Omental fat pad (tissue), 4 donors: ENCODE results near the gene MARCHF3. TPM values are rescaled to one million over a fixed set of nuclear protein-coding genes. Genes with fewer than 3 reads are reported as not detected.
A peak's percentile ranks its signal among the peaks of the same experiment; 100 is the strongest.

Source experiments
- ATAC-seq: fragments of 150-250 bp; one replicate; pipeline ENCODE4 v1.9.1; 2016; ENCODE audit warnings: mild to moderate bottlenecking, moderate library complexity; ENCODE audit not compliant: low FRiP score
- DNase-seq: peaks from one replicate; pipeline ENCODE4 v3.0.0-alpha.2; 2019; ENCODE audit warnings: low spot score
- total RNA-seq, 4 donors: library from RNA; depleted of rRNA; stranded (reverse); fragments of >200 nt; gene quantifications; one replicate each; pipeline ENCODE4 v1.1.0, GENCODE V29; 2016
- TF ChIP-seq, protein P1 (sequence below), 3 donors: fragments of 450-650 bp; IDR thresholded peaks; one replicate each; pipeline ENCODE4 v1.5.1; 2016 to 2017; ENCODE audit warnings: antibody characterized with exemption in 3 of 3, mild to moderate bottlenecking in 3 of 3, moderate library complexity in 2 of 3

The MARCHF3 gene
- total RNA-seq, 4 donors from 2014 or later: 7.4 to 72.7 (median 16.2) TPM

DNA sequence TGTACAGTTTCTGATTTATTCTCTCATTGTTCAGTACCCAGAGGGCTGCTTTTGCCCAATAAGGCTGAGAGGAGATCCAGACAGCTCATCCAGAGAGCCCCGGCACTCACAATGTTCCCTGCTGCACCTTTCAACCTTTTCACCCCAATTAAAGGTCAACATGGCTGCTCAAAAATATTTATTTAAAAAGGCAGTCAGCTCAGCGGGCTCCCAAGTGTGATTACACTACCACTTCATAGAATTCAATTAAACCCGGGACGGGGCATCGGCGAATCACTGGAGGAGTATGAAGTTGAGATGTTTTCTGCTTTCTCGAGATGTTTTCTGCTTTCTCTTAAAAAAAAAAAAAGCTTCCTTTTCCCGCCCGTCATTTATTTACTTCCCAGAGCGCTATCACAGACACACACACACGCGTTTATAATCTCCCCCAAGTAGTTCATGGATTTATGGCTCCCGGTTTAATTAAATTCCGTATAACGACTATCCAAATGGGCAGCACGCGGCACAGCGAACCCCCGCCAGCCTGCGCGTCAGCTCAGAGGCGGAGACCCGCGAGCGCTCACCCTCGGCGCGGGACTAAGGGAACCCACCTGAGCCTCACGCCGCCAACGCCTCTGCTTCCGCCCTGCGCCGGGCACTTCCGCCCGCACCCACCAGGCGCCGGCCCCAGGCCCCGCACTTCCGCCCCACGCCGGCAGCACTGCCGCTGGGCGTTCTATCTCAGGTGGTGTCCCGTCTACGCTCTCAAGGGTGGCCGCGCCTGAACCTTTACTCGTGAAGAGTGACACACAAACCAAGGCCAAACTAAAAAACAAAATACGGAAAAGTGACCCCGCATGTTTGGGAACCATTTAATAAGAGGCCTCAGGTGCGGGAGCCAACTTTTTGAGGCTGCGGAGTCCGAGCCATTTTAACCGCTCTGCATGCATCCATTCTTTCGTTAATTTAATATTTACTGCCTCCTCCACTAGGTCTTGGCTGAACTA is 42.8 kb upstream of the MARCHF3 start, which contains the start of gene C5orf63:
C5orf63 (minus strand) TSS at position 642 of the 986 bp plus-strand sequence. CDS start 14,507 bp downstream, outside the sequence.
- ATAC-seq: peak; percentile 84
- DNase-seq: no peak
- TF ChIP-seq, protein P1, sequence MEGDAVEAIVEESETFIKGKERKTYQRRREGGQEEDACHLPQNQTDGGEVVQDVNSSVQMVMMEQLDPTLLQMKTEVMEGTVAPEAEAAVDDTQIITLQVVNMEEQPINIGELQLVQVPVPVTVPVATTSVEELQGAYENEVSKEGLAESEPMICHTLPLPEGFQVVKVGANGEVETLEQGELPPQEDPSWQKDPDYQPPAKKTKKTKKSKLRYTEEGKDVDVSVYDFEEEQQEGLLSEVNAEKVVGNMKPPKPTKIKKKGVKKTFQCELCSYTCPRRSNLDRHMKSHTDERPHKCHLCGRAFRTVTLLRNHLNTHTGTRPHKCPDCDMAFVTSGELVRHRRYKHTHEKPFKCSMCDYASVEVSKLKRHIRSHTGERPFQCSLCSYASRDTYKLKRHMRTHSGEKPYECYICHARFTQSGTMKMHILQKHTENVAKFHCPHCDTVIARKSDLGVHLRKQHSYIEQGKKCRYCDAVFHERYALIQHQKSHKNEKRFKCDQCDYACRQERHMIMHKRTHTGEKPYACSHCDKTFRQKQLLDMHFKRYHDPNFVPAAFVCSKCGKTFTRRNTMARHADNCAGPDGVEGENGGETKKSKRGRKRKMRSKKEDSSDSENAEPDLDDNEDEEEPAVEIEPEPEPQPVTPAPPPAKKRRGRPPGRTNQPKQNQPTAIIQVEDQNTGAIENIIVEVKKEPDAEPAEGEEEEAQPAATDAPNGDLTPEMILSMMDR (IDR thresholded peaks at IDR 0.05): no peak

- DNase-seq: no peak
- no peak for ATAC-seq
- TF ChIP-seq, protein P1 (IDR thresholded peaks at IDR 0.05): no peak
Observed at GRCh38 chr5:127070243-127070642, 39.9 kb upstream of the MARCHF3 start.

DNA sequence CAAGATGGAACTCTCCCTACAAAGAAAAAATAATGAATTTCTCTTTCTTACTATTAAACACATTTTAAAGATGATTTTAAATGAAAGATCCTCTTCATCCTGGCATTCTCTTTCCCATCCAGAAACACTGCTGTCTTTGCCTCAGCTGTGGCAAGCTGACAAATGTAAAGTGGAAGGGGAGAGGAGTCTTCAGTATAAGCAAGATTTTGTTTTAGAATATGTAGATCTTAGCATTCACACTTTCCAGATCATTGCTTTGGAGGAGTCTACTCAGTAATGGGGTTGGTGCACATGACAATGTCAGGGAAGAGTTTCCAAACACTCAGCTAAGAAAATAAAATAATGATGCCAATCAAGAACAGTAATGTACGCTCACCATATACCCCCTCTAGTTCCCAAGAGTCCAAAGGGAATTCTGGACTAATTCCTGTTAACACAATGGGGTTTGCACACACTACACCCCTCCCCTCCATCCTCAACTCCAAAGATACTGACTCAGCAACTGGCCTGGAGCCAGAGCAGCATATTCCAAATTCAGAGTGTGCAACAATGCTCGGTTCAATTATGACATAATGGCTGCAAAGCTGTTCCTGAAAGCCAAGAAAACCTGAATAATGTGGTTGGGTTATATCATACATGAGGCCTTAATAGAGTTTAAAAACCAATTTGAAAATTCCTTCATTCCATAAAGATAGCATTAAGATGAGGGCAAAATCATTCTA is 38.3 kb upstream of the MARCHF3 start:
- TF ChIP-seq, protein P1 (IDR thresholded peaks at IDR 0.05): no peak
- DNase-seq (no peak), ATAC-seq (no peak)

- TF ChIP-seq, protein P1 (IDR thresholded peaks at IDR 0.05): no peak
- DNase-seq: no peak
- no peak for ATAC-seq
Observed at GRCh38 chr5:127066721-127067120, 36.4 kb upstream of the MARCHF3 start.

GRCh38 chr5:127064253-127064840 is 34.0 kb upstream of the MARCHF3 start:
- DNase-seq: no peak
- TF ChIP-seq, protein P1 (IDR thresholded peaks at IDR 0.05): no peak
- ATAC-seq: no peak

DNA sequence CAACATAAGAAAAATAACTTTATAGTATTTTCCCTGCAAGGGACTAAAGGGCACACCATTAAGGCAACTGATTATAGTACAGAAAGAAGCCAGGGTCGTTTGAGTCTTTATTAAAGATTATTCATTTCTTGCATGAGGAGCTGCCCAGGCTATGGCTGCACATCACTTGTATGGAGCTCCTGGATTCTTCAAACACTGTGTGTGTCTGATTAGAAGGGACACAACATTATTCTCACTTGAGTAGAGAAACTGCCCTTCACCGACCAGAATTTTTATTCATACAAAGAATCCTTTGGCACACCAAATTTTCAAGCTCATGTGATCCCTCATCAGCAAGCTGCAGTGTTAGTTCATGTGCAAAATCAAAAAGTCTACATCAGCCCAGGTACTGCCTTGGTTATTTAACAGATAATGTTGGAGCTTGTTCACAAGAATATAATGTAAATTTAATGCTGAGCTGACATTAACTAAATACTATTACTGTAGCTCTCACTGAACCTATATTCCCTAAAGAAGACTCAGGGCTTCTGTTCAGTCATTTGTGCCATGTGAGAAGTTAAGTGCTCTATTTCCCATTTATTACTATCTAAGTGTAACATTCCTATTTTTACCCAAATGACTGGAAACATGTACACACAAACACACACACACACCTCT is 33.0 kb upstream of the MARCHF3 start:
- TF ChIP-seq, protein P1 (IDR thresholded peaks at IDR 0.05): no peak
- ATAC-seq (no peak), DNase-seq (no peak)
